GM21381 (cell line): ENCODE data around the gene GLRX5.
"Not testable (repeated sequence)": the region's sequence is repeated elsewhere in the genome, so short reads cannot be mapped to it uniquely, and the experiment has no call there.

ENCODE experiments used
- ATAC-seq: cut with Tn5 transposase; IDR thresholded peaks from one replicate; pipeline ENCODE4 v1.9.1; 2021; ENCODE audit warnings: mild to moderate bottlenecking, moderate library complexity; ENCODE audit not compliant: unreplicated experiment

The GLRX5 gene

DNA sequence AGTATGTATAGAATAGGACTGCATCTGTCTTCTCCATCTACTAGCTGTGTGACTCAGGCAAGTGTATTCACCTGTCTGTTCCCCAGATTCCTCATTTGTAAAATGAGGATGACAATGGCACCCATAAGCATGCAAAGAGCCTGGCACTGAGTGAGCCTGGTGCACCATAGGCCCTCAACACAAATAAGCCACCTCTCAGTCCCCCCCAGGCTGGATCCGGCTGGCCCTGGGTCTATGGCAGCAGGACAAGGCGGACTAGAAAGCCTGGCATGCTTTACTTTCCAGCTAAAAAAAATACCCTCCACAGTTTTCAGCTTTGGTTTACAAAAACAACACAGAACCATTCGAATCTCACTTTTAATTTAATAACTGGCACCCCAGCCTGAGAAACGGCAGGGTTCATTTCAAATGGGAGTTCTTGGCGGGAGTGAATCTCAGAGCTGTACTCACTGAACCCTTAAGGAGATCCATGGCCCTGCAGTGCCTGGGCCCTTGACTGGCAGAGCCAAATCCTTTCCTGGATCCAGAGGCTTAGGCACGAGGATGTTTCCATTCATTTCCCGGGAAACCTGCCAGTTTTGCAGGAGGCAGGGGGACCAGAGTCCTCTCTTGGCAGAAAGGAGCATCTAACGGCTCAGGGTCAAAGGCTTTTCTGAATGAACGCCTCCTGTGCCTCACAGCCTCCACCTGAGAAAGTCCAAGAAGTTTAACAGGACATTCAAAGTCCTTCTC is 36.1 kb upstream of the GLRX5 start:
- no peak for ATAC-seq

- ATAC-seq, result no peak
These were observed 35.5 kb upstream of the GLRX5 start for GRCh38 chr14:95499354-95499750.

GRCh38 chr14:95500201-95500681 is 34.6 kb upstream of the GLRX5 start:
- ATAC-seq, result no peak

DNA sequence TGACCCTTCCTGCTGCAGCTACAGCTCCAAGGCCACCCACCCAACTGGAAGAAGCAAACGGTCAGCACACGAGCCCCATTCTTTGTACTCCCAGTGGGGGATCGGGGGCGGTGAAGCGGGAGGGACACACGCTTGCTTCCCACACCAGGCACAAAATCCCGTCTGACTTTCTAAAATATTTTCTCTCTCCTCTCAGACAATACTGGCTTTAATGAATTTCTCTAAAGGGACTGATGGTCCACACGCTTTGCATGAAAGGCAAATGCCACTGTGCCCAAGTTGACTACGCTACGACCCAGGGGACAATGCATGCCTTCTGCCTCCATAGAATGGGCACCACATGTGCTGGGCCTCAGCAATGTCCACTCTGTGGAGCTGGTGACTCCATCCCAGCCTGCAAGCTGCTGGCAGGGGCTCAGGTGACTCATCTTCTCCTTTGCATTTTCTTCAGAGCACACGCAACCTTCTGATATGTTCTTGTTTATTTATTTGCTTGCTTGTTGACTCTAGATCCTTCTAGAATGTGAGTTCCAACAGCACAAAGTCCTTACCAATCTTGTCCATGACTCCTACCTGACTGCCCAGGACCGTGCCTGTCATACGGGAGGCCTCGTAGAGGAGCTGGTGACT is 34.0 kb upstream of the GLRX5 start:
- ATAC-seq, result no peak

DNA sequence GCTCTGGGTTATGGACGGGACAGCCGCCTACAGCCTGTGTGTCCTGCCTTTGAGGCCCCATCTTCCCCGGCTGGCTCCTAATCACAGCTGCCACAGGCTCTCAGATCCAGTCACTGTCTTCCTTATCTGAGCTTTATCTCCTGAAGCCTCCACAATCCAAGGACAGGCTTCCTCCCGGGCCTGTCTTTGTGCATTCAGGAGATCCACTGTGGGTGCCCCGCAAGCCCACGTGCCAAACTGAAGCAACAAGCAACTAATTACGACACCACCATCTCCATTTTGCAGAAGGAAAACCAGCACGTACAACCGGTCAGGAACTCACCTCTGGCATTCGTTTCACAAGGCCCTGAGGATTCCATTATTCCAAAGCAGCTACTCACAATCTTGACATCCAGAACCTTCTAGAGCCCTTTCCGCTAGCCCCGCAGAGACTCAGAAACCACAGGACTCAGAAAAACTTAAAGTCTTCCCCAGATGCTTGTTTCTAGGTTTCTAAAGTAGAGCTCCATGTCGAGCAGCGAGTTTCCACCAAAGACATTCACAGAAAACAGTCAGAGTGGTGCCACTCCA is 32.4 kb upstream of the GLRX5 start:
- ATAC-seq, result no peak

DNA sequence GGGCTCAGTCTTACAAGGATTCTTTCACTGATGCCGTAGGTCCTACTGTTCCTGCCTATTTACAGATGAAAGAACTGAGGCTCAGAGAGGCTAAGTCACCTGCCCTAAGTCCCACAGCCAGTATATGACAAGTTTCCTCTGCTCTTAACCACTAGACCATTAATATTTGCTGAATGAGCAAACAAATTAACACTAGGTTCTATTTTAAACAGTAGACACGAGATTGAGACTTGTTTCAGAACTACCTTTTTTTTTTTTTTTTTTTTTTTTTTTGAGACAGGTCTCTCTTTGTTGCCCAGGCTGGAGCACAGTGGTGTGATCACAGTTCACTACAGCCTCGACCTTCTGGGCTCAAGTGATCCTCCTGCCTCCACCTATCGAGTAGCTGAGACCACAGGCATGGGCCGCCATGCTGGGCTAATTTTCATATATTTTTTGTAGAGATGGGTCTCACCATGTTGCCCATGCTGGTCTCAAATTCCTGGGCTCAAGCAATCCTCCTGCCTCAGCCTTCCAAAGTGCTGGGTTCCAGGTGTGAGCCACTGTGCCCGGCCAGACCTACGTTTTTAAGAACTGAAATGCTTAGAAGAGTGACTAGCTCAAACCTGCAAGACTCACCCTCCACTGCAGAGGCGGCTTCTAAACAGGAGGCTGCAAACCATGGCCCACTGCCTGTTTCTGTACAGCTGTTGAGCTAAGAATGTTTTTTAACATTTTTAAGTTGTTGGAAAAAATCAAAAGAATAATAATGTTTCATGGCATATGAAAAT is 31.3 kb upstream of the GLRX5 start:
- ATAC-seq, result peak; percentile 45

GRCh38 chr14:95504135-95505029 is 30.5 kb upstream of the GLRX5 start:
- ATAC-seq, result peak; percentile 33

GRCh38 chr14:95505030-95505589 is 29.7 kb upstream of the GLRX5 start:
- no peak for ATAC-seq

DNA sequence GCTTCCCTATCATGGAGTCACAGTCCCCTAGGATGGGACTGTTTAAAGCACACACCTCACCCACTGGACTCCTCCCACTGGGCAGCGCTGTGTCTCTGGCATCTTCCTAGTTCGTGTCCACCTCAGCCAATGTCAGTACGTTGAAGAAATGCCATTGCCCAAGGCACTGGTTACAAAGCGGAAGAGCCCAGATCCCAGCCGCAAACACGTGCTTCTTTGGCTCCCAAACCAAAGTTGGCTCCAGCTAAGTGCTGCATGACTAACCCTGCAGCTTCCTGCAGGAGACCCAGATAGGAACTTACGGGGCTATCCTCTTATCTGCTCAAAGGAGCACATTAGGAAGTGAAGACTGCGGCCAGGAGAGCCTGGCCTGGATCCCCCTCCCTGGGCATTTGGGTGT is 27.7 kb upstream of the GLRX5 start:
- ATAC-seq, result no peak

DNA sequence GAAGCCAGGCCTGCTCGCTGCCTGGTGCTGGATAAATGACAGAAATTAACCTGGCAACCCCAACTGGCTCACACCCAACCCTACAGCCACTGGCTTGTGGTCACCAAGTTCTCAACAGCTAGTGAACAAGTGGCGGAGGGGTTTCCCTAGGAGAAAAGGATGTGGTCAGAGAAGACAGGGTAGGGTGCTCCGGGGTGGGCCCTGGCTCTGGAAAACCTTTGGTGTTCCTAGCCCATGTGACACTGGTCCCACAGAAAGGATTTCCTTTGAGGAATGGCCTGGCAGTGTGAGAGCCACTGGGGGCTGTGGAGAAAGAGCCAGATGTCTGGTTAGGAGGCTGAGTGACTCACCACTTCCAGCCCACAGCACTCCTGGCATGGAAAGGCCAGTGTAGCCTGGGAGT is 27.1 kb upstream of the GLRX5 start:
- ATAC-seq, result peak; percentile 25

- ATAC-seq, result no peak
These were observed 26.5 kb upstream of the GLRX5 start for GRCh38 chr14:95508377-95508776.

GRCh38 chr14:95509495-95509894 is 25.4 kb upstream of the GLRX5 start:
- ATAC-seq, result no peak

GRCh38 chr14:95510344-95510743 is 24.5 kb upstream of the GLRX5 start:
- not testable (repeated sequence) for ATAC-seq

DNA sequence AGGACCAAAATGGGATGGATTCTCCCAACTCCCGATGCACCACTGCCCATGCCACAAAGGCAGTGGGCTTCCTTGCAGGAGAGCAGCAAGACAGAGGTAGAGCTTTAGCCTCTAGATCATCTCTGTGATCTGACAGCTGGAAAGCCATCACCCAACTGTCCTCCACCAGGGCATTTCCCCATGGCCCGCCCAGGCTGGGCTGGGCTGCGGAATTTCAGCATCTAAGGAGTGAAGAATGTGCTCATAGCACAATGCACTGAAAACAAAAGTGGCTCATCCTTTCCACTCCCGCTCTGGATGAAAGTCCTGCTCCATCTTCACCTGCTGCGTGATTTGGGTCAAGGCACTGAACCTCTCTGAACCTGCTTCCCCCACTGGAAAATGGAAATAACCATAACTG is 24.0 kb upstream of the GLRX5 start:
- no peak for ATAC-seq

DNA sequence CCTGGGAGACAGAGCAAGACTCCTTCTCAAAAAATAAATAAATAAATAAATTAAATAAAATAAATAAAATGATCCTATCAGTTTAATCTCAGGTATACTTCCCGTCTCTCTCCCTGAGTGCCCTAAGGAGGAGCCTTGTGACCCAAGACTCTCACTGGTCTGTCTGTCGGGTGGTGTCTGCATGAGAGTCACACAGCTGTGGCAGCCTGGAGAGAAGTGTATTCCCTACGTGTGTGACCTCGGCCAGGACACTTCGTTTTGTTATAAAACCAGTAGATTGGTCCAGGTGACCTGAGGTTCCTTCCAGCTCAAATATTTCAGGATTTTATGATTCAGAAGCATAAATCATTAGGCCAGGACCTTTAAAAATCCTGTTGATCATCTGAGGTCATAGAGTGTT is 23.2 kb upstream of the GLRX5 start:
- no peak for ATAC-seq

DNA sequence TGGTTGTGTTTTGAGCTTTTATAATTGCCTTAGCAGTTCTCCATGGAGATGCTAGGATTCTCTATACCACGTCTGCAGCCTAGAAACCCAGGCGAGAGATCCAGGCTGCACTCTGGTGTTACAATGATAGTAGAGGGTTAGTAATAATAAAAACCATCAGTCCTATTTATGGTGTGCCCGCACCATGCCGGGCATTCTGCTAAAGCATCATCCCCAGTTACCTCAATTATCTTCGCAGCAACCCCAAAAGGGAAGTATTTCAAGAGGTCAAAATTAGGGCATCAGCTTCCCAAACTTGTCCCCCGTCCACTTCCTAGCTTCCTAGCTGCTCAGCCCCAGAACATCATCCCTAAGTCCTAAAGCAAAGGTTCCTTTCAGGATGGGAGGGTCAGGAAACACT is 21.6 kb upstream of the GLRX5 start:
- no peak for ATAC-seq

DNA sequence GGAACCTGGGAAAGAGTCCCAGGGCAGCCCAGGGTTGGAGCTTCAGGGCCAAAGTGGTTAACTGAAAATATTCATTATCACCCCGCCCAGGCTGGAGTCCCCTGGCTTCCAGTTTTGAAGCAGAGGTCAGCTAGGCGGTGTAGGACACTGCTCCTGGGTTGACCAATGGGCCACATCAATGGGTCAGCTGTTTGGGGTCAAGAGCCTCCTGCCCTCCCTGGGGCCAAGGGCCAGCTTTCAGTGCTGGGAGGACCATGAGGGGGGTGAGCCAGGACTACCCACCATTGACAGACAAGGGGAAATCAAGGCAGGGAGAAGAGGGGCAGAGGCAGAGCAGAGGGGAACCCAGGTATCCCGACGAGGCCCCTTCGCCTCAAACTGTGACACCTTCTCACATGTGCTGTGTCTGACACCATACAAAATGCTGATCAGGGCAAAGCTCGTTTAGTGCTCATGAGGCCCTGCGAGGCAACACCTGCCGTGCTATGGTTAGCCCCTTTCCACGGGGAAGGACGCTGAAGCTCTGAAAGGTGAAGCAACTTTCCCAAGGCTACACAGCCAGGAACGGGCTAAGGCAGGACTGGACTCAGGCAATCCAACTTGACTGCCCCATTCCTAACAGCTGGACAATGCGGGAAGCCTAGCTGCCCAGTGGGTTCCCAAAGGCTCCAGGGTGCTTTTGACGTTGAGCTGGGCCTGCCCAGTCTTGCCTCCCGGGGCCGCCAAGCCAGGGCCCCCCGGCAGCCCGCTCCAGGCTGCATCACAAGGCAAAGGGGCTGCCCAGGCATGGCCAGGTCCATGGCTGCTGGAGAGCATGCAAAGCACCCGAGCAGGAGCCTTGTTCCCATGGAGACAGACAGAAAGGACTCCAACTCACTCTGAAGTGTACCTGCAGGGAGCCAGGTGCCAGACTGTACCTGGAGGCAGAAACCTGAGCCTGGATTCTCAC is 20.4 kb upstream of the GLRX5 start:
- no peak for ATAC-seq

GRCh38 chr14:95515080-95515489 is 19.8 kb upstream of the GLRX5 start:
- no peak for ATAC-seq
